NCI-H146 treated with DMSO at 0.1 percent for 48 hours (cell line): ENCODE results near the gene HCRTR1.

Experiments
- DNase-seq: peaks from one replicate; lab custom pipeline; 2025; ENCODE audit not compliant: unreplicated experiment; lab: John Stamatoyannopoulos, UW

The HCRTR1 gene

GRCh38 chr1:31625561-31626222 is 8.2 kb downstream of the HCRTR1 start:
- DNase-seq, result no peak

- DNase-seq, result no peak
These were observed 9.0 kb downstream of the HCRTR1 start for GRCh38 chr1:31626223-31627207.

- DNase-seq, result no peak
These were observed 9.9 kb downstream of the HCRTR1 start for GRCh38 chr1:31627301-31627929.

GRCh38 chr1:31627930-31628559 is 10.6 kb downstream of the HCRTR1 start:
- no peak for DNase-seq

- DNase-seq, result no peak
These were observed 11.6 kb downstream of the HCRTR1 start for GRCh38 chr1:31628931-31629556.

GRCh38 chr1:31632649-31633048 is 15.2 kb downstream of the HCRTR1 start:
- no peak for DNase-seq

GRCh38 chr1:31633117-31633516 is 15.6 kb downstream of the HCRTR1 start:
- DNase-seq, result no peak

- DNase-seq, result no peak
These were observed 20.6 kb downstream of the HCRTR1 start for GRCh38 chr1:31637915-31638673.

GRCh38 chr1:31639543-31639942 is 22.1 kb downstream of the HCRTR1 start:
- no peak for DNase-seq

GRCh38 chr1:31640179-31640578 is 22.7 kb downstream of the HCRTR1 start:
- no peak for DNase-seq

- no peak for DNase-seq
These were observed 23.5 kb downstream of the HCRTR1 start for GRCh38 chr1:31640964-31641363.

GRCh38 chr1:31642366-31642765 is 24.9 kb downstream of the HCRTR1 start:
- no peak for DNase-seq

GRCh38 chr1:31642897-31643296 is 25.4 kb downstream of the HCRTR1 start:
- DNase-seq, result no peak

GRCh38 chr1:31643976-31644559 is 26.6 kb downstream of the HCRTR1 start:
- DNase-seq, result no peak

GRCh38 chr1:31644560-31645273 is 27.2 kb downstream of the HCRTR1 start, which contains the start of gene PEF1:
Gene PEF1 (minus strand): TSS chr1:31644876. CDS start chr1:31644864, 12 bp downstream.
- peak; percentile 96 for DNase-seq

GRCh38 chr1:31645274-31645568 is 27.7 kb downstream of the HCRTR1 start:
- DNase-seq, result no peak

- no peak for DNase-seq
These were observed 28.9 kb downstream of the HCRTR1 start for GRCh38 chr1:31646259-31646960.

GRCh38 chr1:31647106-31647505 is 29.6 kb downstream of the HCRTR1 start:
- DNase-seq, result no peak

- DNase-seq, result no peak
These were observed 30.7 kb downstream of the HCRTR1 start for GRCh38 chr1:31648190-31648589.
